ENCODE measurements around the gene ZNF320.
A peak's percentile ranks its signal among the peaks of the same experiment; 100 is the strongest.
"Not testable (repeated sequence)": the region's sequence is repeated elsewhere in the genome, so short reads cannot be mapped to it uniquely, and the experiment has no call there.

The ZNF320 gene

GRCh38 chr19:52922841-52923777 lies 25.7 kb upstream of the ZNF320 start, which contains the start of gene ZNF888:
TSS of gene ZNF888 (minus strand) at chr19:52923428. CDS start at chr19:52917873, 5,555 bp downstream.
- DNase-seq (ENCODE audit: low read depth in 3 of 3): peak; percentile 58 to 81 (median 73)

- DNase-seq (ENCODE audit: low read depth in 3 of 3): no peak
These were observed 20.1 kb upstream of the ZNF320 start for GRCh38 chr19:52917531-52917930.

GRCh38 chr19:52910648-52911047 lies 13.2 kb upstream of the ZNF320 start:
- no peak for DNase-seq (ENCODE audit: low read depth in 3 of 3)

GRCh38 chr19:52904052-52904780 lies 6.8 kb upstream of the ZNF320 start:
- not testable (repeated sequence) for DNase-seq (ENCODE audit: low read depth in 3 of 3)

- no peak for DNase-seq (ENCODE audit: low read depth in 3 of 3)
These were observed 4.4 kb upstream of the ZNF320 start for GRCh38 chr19:52901842-52902241.

- DNase-seq (ENCODE audit: low read depth in 3 of 3): not testable (repeated sequence)
These were observed 1.2 kb upstream of the ZNF320 start for GRCh38 chr19:52898596-52898995.

DNA sequence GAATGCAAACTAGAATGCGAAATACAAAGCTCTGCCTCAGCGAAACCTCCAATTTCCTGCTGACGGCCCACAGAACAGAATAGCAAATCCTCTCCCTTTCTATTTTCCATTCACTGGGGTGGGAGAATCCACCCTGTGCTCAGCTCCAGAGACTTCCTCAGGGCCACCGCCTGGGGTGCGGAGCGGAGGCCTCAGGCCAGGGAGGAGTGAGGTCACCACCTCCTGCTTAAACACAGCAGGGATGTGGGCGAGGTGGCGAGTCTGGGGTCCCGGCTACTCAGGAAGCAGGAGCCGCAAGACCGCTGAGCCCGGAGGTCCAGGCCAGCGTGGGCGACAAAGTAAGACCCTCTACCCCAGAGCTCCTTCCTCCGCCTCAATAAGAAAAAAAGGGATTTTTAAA lies 666 bp upstream of the ZNF320 start:
- no peak for DNase-seq (ENCODE audit: low read depth in 3 of 3)

DNA sequence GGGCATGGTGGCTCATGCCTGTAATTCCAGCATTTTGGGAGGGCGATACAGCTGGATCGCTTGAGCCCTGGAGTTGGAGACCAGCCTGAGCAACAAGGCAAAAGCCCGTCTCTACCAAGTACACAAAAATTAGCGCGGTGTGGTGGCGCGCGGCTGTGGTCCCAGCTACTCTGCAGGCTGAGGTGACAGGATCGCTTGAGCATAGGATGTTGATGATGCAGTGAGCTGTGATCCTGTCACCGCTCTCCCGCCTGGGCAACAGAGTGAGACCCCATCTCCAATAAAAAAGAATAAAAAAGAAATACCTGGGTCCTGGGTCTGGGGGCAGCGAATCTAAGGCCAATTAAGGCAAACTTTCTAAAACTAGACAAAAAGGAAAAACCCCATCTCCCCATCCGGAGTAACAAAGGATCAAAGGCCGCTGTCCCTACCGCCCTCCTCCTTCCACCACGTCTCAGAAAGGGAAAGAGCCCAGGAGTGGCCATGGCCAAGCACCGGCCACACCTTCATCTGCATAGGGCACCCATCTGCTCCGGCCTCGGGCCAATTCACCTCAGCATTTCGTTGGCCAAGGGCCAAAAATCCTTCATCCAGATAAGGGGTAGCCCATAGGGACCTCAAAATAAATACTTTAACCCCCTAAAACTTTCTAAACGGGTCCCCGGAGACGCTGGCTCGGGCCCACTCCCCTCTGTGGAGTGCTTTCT lies 851 bp downstream of the ZNF320 start:
- DNase-seq (ENCODE audit: low read depth in 3 of 3): no peak

- DNase-seq (ENCODE audit: low read depth in 3 of 3): no peak
These were observed 6.1 kb downstream of the ZNF320 start for GRCh38 chr19:52891336-52891735.

GRCh38 chr19:52889931-52890330 lies 7.5 kb downstream of the ZNF320 start:
- no peak for DNase-seq (ENCODE audit: low read depth in 3 of 3)

DNA sequence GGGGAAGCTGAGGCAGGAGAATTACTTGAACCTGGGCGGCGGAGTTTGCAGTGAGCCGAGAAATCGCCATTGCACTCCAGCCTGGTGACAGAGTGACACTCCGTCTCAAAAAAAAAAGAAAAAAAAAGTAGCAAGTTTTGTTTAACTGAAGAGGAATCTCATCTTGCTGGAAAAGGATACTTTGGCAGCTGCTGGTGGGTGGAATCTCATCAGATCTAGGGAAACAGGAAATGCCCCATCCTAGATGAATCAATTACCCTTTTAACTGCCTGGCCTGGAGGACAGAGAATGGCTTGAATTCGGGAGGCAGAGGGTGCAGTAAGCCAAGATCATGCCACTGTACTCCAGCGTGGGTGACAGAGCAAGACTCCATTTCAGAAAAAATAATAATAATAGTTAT lies 8.4 kb downstream of the ZNF320 start:
- no peak for DNase-seq (ENCODE audit: low read depth in 3 of 3)

GRCh38 chr19:52880895-52881389 lies 16.5 kb downstream of the ZNF320 start:
- no peak for DNase-seq (ENCODE audit: low read depth in 3 of 3)

GRCh38 chr19:52872996-52873395 lies 24.4 kb downstream of the ZNF320 start:
- not testable (repeated sequence) for DNase-seq (ENCODE audit: low read depth in 3 of 3)

DNA sequence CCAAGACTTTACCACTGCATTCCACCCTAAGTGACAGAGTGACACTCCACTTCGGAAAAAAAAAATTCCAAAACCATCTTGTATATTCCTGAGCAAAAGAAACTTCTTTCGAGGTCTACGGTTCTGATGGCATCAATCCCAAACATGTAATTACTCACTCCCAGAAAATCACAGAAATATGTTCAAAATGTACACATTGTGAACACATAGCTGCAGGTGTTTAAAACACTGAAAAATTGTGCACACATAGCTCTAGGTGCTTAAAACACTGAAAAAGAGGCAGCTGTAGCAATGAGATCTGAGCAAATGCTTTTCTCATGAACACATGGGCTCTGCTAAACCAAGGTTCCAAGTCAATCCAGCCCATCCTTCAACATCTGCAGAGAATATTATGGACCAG lies 26.0 kb downstream of the ZNF320 start:
- DNase-seq (ENCODE audit: low read depth in 3 of 3): no peak

DNA sequence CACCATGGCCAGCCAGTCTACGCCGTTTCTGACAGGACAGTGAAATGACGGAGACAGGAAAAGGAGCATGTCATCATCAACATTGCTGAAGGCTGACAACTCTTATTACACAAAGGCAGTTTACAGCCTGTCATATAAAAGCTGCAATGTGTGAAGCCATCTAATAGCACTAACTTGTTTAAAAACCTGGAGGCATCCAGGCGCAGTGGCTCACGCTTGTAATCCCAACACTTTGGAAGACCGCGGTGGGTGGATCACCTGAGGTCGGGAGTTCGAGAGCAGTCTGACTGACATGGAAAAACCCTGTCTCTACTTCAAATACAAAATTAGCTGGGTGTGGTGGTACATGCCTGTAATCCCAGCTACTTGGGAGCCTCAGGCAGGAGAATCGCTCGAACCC lies 29.4 kb downstream of the ZNF320 start:
- DNase-seq (ENCODE audit: low read depth in 3 of 3): not testable (repeated sequence)

- DNase-seq (ENCODE audit: low read depth in 3 of 3): peak; percentile 35 to 56 (median 46)
These were observed 39.9 kb downstream of the ZNF320 start, which contains the start of gene ZNF468 for GRCh38 chr19:52857378-52858191. TSS of gene ZNF468 (minus strand) at chr19:52857619. CDS start at chr19:52854272, 3,347 bp downstream.

GRCh38 chr19:52856540-52857377 lies 40.7 kb downstream of the ZNF320 start:
- DNase-seq (ENCODE audit: low read depth in 3 of 3): peak in 1 of 3 donors; percentile 0
